GM18907 (cell line): Measurements from ENCODE around the gene ZNF831.

Experiments
- ATAC-seq: cut with Tn5 transposase; IDR thresholded peaks from one replicate; pipeline ENCODE4 v1.9.1; 2021; ENCODE audit warnings: mild to moderate bottlenecking, moderate library complexity; ENCODE audit not compliant: unreplicated experiment

Gene ZNF831

GRCh38 chr20:59240006-59240405, 76.4 kb downstream of the ZNF831 start:
- ATAC-seq: no peak

DNA sequence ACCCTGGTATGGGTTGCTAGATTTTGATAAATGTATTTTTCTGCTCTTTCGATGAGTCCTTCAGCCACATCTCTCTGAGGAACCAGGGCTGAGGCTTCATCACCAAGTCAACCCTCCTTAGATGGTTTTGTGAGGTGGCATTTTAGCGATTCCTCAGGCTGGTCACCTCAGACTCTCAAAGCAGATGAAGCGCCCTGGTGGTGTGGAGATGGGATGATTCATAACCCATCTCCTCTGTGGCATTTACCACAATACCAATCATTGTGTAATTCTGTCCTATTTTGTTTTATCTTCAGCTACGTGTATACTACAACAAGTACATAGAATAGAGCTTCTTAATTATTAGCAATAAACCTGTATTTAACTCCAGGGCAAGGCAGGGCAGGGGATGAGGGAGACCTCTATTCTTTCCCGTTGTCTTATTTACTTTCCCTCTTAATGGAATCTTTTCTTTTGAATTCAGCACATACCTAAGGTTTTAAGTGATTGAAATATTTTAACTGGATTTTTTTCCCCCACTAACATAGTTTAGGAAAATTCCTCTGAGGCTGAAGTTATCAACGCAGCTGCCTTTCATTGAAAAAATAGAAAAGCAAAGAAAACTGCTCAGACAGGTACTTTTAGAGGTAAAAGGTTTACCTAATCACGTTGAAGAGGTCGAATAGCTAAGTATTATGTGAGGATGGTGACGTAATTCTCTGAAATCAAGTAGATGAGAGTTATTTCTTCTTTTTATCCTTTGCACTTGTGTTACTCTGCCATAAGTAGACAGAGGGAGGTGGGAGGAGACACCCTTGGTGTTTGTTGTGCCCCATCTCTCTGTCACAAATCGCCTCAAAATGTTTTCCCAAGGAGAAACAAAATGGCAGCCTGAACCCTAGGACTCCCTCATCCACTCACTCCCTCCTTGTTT, 79.3 kb downstream of the ZNF831 start:
- no peak for ATAC-seq

- ATAC-seq: no peak
Measured at GRCh38 chr20:59246691-59247400, 83.2 kb downstream of the ZNF831 start.

- no peak for ATAC-seq
Measured at GRCh38 chr20:59247731-59248684, 84.4 kb downstream of the ZNF831 start.

- no peak for ATAC-seq
Measured at GRCh38 chr20:59250293-59250692, 86.7 kb downstream of the ZNF831 start.

DNA sequence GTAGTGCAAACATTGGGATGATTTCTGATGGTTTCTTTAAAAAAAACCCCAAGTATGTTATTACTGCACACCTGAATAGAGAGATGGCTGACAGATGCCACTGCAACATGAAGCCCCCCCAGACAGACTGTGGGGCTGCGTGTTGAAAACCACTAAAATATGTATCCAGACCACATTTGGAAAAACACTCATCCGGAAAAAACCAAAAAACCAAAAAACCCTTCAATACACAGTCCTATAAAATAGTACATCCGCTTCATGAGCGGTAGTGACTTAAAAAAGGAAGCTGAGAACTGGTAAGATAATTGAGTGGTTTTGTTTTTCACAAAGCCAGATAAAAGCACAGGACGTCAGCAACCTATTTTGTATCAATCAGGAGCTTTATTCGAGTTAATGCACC, 89.7 kb downstream of the ZNF831 start:
- no peak for ATAC-seq

GRCh38 chr20:59253779-59254319, 90.2 kb downstream of the ZNF831 start:
- no peak for ATAC-seq

GRCh38 chr20:59255256-59255655, 91.6 kb downstream of the ZNF831 start:
- no peak for ATAC-seq

- no peak for ATAC-seq
Measured at GRCh38 chr20:59258221-59258621, 94.6 kb downstream of the ZNF831 start.

DNA sequence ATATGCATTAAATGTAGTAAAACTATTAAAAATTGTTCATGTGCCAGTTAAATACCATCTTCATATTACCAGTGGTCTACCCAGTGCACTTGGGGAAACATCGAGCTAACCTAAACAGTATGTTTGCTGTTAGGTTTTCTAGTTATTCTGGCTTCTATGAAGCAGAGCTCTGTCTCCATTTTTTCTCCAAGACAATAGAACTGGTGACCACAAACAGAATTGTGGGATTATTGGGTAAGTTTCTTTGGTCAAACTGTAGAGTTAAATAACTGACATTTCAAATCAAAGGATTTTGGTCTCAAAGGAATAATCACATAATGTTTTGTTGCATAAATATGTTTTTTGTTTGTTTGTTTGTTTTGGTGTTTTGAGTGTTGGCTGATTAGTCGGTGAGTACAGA, 96.3 kb downstream of the ZNF831 start:
- no peak for ATAC-seq

- no peak for ATAC-seq
Measured at GRCh38 chr20:59265298-59265697, 101.7 kb downstream of the ZNF831 start.

DNA sequence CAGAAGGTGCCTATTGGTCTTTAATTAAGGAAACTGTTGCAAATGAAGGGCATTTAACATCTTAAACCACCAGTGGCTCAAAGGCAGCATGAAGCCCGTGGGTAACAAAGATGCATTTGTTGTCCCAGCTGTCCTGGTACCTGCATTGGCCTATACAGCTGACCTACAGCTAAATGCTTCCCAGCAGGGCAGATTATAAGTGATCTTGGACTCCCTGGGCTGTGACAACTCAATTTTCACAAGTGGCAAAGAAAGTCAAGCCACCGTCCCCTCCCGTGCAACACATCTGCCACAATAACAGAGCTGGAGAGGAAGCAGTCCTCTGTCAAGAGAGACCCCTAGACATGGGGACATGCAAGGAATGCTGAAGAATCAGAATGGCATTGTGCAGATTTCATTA, 105.2 kb downstream of the ZNF831 start:
- no peak for ATAC-seq

DNA sequence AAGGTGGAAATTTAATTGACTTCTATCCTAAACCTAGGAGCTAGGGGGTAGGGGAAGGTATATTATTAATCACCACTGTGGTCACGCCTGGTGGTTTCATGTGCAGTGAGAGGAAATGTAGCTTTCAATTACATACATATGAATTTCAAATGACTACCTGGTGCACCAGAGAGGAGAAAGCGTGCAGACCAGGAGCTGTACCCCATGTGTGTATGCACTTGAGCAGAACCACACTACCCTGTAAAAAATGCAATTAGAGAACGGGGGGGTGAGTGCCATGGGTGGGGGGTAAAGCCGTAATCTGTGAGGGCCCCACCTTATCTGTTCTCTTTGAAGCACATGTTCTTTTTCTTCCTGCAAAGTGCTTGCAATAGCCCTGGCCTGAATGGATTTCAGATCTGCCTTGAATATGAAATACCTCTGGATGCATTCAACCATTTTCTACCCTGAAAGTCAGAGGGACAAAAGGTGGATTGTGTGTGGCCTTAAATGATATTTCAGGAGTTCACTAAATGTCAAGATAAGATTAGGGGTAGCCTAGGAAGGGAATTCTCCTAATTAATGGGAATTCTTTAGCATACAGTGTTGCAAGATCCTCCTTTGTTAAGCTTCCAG, 105.9 kb downstream of the ZNF831 start:
- no peak for ATAC-seq

DNA sequence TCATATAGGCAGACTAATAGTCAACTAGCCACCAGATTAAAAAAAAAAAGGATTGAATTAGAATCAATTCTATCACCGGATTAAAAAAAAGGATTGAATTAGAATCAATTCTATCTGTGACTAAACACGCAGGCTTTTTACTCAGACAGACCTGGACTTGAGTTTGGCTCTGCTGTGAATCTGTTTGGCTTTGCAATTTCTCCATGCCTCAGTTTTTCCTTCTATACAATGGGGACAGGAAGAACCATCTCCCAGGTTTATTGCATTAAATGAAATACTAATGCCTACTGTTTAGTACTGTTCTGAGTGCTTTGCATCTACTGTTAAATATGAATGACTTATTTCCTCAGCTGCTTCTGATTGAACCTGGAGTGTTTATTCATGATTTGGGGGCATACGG, 106.8 kb downstream of the ZNF831 start:
- ATAC-seq: no peak

DNA sequence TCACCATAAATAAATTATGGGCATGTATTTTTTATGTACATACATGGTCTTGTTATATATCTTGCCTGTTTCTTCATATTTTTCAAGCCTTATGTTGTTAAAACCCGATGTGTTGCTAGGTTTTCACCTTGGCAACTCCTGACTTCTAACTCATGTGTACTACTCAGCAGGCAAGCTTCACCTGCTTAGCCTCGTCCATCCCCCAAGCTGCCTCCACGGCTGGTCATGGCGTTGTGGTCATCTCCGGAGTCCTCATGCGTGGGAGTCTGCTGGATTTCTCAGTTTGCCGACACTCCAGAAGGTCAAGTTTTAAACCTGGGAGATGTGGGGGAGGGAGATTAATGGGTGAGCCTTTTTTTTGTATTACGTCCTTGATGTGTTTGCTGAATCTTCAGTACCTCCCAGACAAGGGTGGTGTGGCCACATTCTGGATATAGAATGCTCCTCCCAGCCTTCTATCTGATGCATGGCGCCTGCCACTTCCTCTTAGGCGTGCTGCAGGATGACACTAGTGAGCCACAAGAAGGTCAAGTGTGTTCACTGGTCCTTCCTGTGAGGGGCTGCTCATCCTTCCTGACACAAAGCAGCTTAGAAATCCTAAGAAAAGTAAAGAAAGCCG, 110.2 kb downstream of the ZNF831 start:
- no peak for ATAC-seq

GRCh38 chr20:59276938-59277337, 113.3 kb downstream of the ZNF831 start:
- ATAC-seq: no peak

DNA sequence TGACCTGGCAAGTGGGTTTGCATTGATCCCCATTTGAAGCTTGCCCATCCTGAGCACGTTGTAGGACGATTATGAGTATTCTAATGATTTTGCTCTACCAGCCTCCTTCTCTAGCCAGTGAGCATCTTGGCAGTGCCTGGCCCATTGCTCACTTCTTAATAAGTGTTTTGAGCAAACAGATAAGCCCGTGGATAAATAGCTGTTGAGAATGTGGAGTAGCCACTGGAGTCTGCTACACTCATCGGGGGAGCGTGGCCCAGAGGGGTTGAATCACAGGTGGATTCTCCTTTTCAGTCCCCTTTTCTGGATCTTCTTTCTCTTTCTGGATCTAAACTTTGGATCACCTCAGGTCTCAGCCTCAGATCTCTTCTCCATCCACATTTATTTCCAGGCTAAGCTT, 120.8 kb downstream of the ZNF831 start:
- no peak for ATAC-seq

DNA sequence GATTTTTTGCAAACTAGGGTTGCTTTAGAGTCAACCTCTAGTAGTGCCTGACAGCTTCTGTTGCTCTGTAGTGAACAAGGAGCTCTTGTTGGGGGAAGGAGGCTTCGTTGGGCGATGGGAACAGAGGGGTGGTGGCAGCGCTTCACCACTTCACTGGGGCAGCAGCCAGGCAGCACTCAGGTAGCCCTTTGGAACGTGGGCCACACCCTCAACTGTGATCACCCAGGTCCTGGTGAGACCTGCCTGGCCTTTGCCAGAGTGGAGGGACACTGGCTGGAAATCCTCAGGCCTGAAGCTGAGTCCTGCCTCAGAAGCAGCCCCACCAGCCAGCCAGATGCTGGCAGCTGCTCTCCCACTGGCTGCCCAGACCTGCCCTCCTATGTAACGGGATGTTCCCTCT, 126.4 kb downstream of the ZNF831 start:
- ATAC-seq: no peak

DNA sequence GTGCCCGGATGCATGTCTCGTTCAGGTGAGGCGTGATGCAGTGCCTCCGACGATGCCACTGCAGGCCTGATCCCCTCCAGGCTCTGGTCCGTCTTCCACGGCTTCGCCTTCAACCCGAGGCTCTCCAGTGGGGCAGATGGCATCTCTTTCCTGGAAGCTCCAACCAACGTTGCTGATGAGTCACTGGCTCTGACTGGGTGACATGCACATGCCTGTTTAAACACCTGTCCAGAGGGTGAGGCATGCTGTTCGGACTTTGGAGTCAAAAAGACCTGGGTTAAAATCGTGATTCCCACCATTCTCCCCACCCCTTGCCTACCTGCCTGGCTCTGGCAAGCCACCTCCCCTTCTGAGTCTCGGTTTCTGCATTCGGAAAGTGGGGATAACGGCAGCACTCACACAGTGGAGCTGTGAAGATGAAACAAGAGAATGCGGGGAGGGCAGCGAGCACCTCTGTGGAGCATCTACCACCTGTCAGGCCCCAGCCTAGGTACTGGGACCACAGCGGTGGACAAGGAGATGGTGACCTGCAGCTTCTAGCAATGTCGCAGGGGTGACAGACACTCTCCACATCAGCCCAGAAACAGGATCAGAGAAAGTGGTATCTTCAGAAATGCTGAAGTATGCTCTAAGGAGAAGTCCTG, 128.2 kb downstream of the ZNF831 start:
- ATAC-seq: no peak
